Measurements from ENCODE around the gene TMEM150B.

DNA sequence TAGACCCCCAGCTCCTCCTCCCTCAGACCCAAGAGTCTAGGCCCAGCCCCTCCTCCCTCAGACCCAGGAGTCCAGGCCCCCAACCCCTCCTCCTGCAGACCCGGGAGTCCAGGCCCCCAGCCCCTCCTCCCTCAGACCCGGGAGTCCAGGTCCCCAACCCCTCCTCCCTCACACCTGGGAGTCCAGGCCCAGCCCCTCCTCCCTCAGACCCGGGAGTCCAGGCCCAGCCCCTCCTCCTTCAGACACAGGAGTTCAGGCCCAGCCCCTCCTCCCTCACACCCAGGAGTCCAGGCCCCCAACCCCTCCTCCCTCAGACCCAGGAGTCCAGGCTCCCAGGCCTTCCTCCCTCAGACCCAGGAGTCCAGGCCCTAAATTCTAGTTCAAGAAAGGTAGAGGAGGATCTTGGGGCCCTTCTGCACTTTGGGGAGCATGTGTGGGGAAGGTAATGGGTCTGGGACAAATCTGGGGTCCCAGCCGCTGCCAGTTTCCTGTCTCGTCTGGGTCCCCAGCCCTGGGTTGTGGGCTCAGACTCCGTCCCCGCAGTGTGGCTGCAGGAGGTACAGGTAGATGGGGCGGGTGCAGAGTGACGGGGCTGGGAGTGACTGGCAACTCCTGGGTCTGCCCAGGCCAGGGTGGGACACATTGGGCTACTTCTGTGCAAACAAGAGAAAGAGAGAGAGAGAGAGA is 48.3 kb upstream of the TMEM150B start:
- TF ChIP-seq, protein P1, sequence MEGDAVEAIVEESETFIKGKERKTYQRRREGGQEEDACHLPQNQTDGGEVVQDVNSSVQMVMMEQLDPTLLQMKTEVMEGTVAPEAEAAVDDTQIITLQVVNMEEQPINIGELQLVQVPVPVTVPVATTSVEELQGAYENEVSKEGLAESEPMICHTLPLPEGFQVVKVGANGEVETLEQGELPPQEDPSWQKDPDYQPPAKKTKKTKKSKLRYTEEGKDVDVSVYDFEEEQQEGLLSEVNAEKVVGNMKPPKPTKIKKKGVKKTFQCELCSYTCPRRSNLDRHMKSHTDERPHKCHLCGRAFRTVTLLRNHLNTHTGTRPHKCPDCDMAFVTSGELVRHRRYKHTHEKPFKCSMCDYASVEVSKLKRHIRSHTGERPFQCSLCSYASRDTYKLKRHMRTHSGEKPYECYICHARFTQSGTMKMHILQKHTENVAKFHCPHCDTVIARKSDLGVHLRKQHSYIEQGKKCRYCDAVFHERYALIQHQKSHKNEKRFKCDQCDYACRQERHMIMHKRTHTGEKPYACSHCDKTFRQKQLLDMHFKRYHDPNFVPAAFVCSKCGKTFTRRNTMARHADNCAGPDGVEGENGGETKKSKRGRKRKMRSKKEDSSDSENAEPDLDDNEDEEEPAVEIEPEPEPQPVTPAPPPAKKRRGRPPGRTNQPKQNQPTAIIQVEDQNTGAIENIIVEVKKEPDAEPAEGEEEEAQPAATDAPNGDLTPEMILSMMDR (IDR thresholded peaks at IDR 0.05; ENCODE audit: insufficient read depth, low read depth, low read length): no peak
- no peak for TF ChIP-seq EZH2 (IDR thresholded peaks at IDR 0.05; ENCODE audit: insufficient read depth, low read length)

All from astrocyte (in vitro differentiated cells and primary cell).